HCT116 (cell line): ENCODE data around the gene ADAMTS15. TPM values are rescaled to one million over a fixed set of nuclear protein-coding genes. Genes with fewer than 3 reads are reported as not detected.

Experiments
- ATAC-seq: fragments of 200-7000 bp; cut with Tn5 transposase; 2 replicates; pipeline ENCODE4 v1.9.1; 2020; ENCODE audit warnings: mild to moderate bottlenecking, moderate library complexity
- BruUV-seq: library from RNA; stranded (reverse); fragments of 400-500 nt; replicated peaks from 2 replicates; lab custom pipeline; 2021; lab: Mats Ljungman, UMichigan
- CTCF ChIA-PET: fragments of 300-600 bp; sonication (Branson Sonifier 250); formaldehyde crosslinking; loops from one replicate; lab custom pipeline; 2021; ENCODE audit warnings: antibody characterized with exemption; lab: Charles Lee
- POLR2A ChIA-PET: fragments of 300-600, 350-600 bp; sonication (Branson Sonifier 250); formaldehyde crosslinking; loops from one replicate; lab custom pipeline; 2021; ENCODE audit warnings: antibody characterized with exemption; lab: Charles Lee
- RAD21 ChIA-PET, 2 experiments: fragments of 300-600 bp; sonication (Branson Sonifier 250); formaldehyde crosslinking; loops; one replicate each; lab custom pipeline; 2023; ENCODE audit warnings: low total read pairs in 2 of 2; ENCODE audit not compliant: uncharacterized antibody in 2 of 2, unreplicated experiment in 2 of 2, low non-redundant PET in 1 of 2; lab: Charles Lee
- DNase-seq: peaks from one replicate; pipeline ENCODE4 v3.0.0-alpha.2; 2010; ENCODE audit warnings: low read depth, low spot score
- H2AFZ ChIP-seq: fragments of 200-600 bp; shearing (Covaris generic), sonication (generic); 2 replicates; pipeline ENCODE4 v1.6.1; 2017; ENCODE audit warnings: low read depth, mixed run types, mixed read lengths, antibody characterized with exemption, low read length; ENCODE audit not compliant: poor library complexity, severe bottlenecking
- H3K27ac ChIP-seq: 2 replicates; pipeline ENCODE4 v1.5.1; 2012; ENCODE audit warnings: low read depth, low read length
- H3K27me3 ChIP-seq: fragments of 200-600 bp; sonication (generic); 2 replicates; pipeline ENCODE4 v1.6.1; 2016; ENCODE audit warnings: mixed run types, low read length, mixed read lengths; ENCODE audit not compliant: insufficient read depth
- H3K36me3 ChIP-seq, 2 experiments: fragments of 200-500 bp in 1 of 2; fragments of 200-600 bp in 1 of 2; sonication (Bioruptor generic) in 1 of 2; sonication (generic) in 1 of 2; 2 replicates each; pipeline versions ENCODE4 v1.5.1 to v1.6.1; 2014 to 2016; ENCODE audit warnings: low read length in 2 of 2, inconsistent platforms in 1 of 2, mixed read lengths in 1 of 2, mixed run types in 1 of 2; ENCODE audit not compliant: insufficient read depth in 2 of 2, control insufficient read depth in 1 of 2
- H3K4me1 ChIP-seq, 2 experiments: fragments of 200-600 bp in 1 of 2; sonication (generic) in 1 of 2; 2 replicates each; pipeline versions ENCODE4 v1.5.1 to v1.6.1; 2012 to 2017; ENCODE audit warnings: low read length in 2 of 2, inconsistent platforms in 1 of 2, mild to moderate bottlenecking in 1 of 2, mixed read lengths in 1 of 2, mixed run types in 1 of 2, moderate library complexity in 1 of 2; ENCODE audit not compliant: insufficient read depth in 2 of 2, control insufficient read depth in 1 of 2
- H3K4me2 ChIP-seq: fragments of 200-600 bp; sonication (generic); 2 replicates; pipeline ENCODE4 v1.6.1; 2017; ENCODE audit warnings: mixed run types, low read length, mixed read lengths
- H3K4me3 ChIP-seq, 2 experiments: fragments of 200-600 bp in 1 of 2; sonication (generic) in 1 of 2; replicated peaks in 1 of 2; 2 replicates each; pipeline ENCODE4 v1.5.1; 2011 to 2016; ENCODE audit warnings: low read length in 2 of 2, control low read depth in 1 of 2, low read depth in 1 of 2, mild to moderate bottlenecking in 1 of 2, mixed read lengths in 1 of 2, mixed run types in 1 of 2
- H3K79me2 ChIP-seq: fragments of 200-600 bp; sonication (generic); 2 replicates; pipeline ENCODE4 v1.6.1; 2017; ENCODE audit warnings: mild to moderate bottlenecking, mixed run types, low read length, moderate library complexity, mixed read lengths; ENCODE audit not compliant: insufficient read depth
- H3K9ac ChIP-seq: fragments of 200-600 bp; sonication (generic); 2 replicates; pipeline ENCODE4 v1.6.1; 2016; ENCODE audit warnings: low read length, mixed read lengths
- H3K9me2 ChIP-seq: fragments of 200-600 bp; sonication (generic), shearing (Covaris generic); 2 replicates; pipeline ENCODE4 v1.6.1; 2017; ENCODE audit warnings: mixed run types, mild to moderate bottlenecking, moderate library complexity; ENCODE audit not compliant: insufficient read depth
- H3K9me3 ChIP-seq, 2 experiments: fragments of 200-500 bp in 1 of 2; fragments of 200-600 bp in 1 of 2; sonication (Bioruptor generic) in 1 of 2; sonication (generic) in 1 of 2; 2 replicates each; pipeline ENCODE4 v1.6.1; 2014 to 2017; ENCODE audit warnings: low read length in 2 of 2, mixed read lengths in 2 of 2, inconsistent platforms in 1 of 2, low read depth in 1 of 2, mild to moderate bottlenecking in 1 of 2, mixed run types in 1 of 2, moderate library complexity in 1 of 2; ENCODE audit not compliant: control insufficient read depth in 1 of 2, insufficient read depth in 1 of 2
- H4K20me1 ChIP-seq: fragments of 200-600 bp; sonication (generic), shearing (Covaris generic); 2 replicates; pipeline ENCODE4 v1.6.1; 2017; ENCODE audit warnings: mixed run types, mild to moderate bottlenecking, moderate library complexity; ENCODE audit not compliant: insufficient read depth
- ATF3 ChIP-seq: IDR thresholded peaks from 2 replicates; pipeline ENCODE4 v1.6.1; 2012
- CBX3 ChIP-seq: IDR thresholded peaks from 2 replicates; pipeline ENCODE4 v1.6.1; 2012; ENCODE audit warnings: low read depth
- EGR1 ChIP-seq: IDR thresholded peaks from 2 replicates; pipeline ENCODE4 v1.6.1; 2012; ENCODE audit warnings: low read depth
- EZH2 ChIP-seq: fragments of 200-600 bp; sonication (generic); IDR thresholded peaks from 2 replicates; pipeline ENCODE4 v1.6.1; 2017; ENCODE audit warnings: antibody characterized with exemption, mixed run types
- FOSL1 ChIP-seq: IDR thresholded peaks from 2 replicates; pipeline ENCODE4 v1.6.1; 2012; ENCODE audit warnings: low read depth
- JUND ChIP-seq: IDR thresholded peaks from 2 replicates; pipeline ENCODE4 v1.6.1; 2012
- POLR2A ChIP-seq: IDR thresholded peaks from 2 replicates; pipeline ENCODE4 v1.7.0; 2011; ENCODE audit warnings: borderline replicate concordance; ENCODE audit not compliant: insufficient read depth, insufficient read length; ENCODE audit errors: extremely low read depth
- POLR2AphosphoS5 ChIP-seq: IDR thresholded peaks from 2 replicates; pipeline ENCODE4 v1.6.1; 2011; ENCODE audit warnings: mild to moderate bottlenecking, low read depth, low read length, moderate library complexity
- REST ChIP-seq: IDR thresholded peaks from 2 replicates; pipeline ENCODE4 v1.6.1; 2012; ENCODE audit warnings: low read depth
- SRF ChIP-seq: IDR thresholded peaks from 2 replicates; pipeline ENCODE4 v1.6.1; 2012; ENCODE audit warnings: low read depth
- TCF7L2 ChIP-seq: IDR thresholded peaks from 2 replicates; pipeline ENCODE4 v1.7.0; 2011; ENCODE audit warnings: borderline replicate concordance, inconsistent platforms; ENCODE audit not compliant: insufficient read depth, insufficient read length; ENCODE audit errors: extremely low read depth
- YY1 ChIP-seq: IDR thresholded peaks from 2 replicates; pipeline ENCODE4 v1.6.1; 2011; ENCODE audit warnings: low read length, low read depth, moderate library complexity, mild to moderate bottlenecking; ENCODE audit not compliant: insufficient replicate concordance; ENCODE audit errors: extremely low read depth
- intact Hi-C: fragments of 100-400 bp; cut with micrococcal nuclease; formaldehyde crosslinking; loops from 2 replicates; pipeline ENCODE4 v1.10.0; 2022
- total RNA-seq: library from RNA; stranded (reverse); gene quantifications from one replicate; pipeline ENCODE4 v1.2.1, GENCODE V29; 2021; ENCODE audit not compliant: unreplicated experiment
- TF ChIP-seq, protein P1 (sequence below), 3 experiments: fragments of 200-600 bp in 1 of 3; sonication (generic) in 1 of 3; IDR thresholded peaks in 2 of 3; conservative IDR thresholded peaks in 1 of 3; 2 replicates each; pipeline ENCODE4 v1.5.1; 2012 to 2017; ENCODE audit warnings: low read depth in 2 of 3, low read length in 2 of 3, antibody characterized with exemption in 1 of 3, borderline replicate concordance in 1 of 3, control low read depth in 1 of 3, mild to moderate bottlenecking in 1 of 3, mixed read lengths in 1 of 3, mixed run types in 1 of 3, moderate library complexity in 1 of 3; ENCODE audit not compliant: insufficient read depth in 1 of 3

The ADAMTS15 gene
- total RNA-seq, 1 experiment from 2014 or later = 0.44 TPM

GRCh38 chr11:130422251-130422995, 26.0 kb upstream of the ADAMTS15 start:
- Histone ChIP-seq H3K4me3 (no peak overlapping the region), H3K9ac (no peak overlapping the region), H3K9me2 (no peaks in the 10 kb centered on the region), H3K4me1 (no peaks in the 10 kb centered on the region), H2AFZ (no peak overlapping the region), H3K4me2 (no peak overlapping the region), H3K27me3 (peaks cover 44% of the 10 kb centered on the region), H3K36me3 (no peaks in the 10 kb centered on the region), H4K20me1 (no peaks in the 10 kb centered on the region), H3K79me2 (no peaks in the 10 kb centered on the region), H3K9me3 (no peaks in the 10 kb centered on the region), H3K27ac (no peak overlapping the region)
- TF ChIP-seq EZH2 (no peak), TCF7L2 (no peak), CBX3 (no peak), ATF3 (no peak), POLR2A (no peak), EGR1 (no peak), FOSL1 (no peak), JUND (no peak), YY1 (no peak), REST (no peak), POLR2AphosphoS5 (no peak), SRF (no peak)
- TF ChIP-seq, protein P1, sequence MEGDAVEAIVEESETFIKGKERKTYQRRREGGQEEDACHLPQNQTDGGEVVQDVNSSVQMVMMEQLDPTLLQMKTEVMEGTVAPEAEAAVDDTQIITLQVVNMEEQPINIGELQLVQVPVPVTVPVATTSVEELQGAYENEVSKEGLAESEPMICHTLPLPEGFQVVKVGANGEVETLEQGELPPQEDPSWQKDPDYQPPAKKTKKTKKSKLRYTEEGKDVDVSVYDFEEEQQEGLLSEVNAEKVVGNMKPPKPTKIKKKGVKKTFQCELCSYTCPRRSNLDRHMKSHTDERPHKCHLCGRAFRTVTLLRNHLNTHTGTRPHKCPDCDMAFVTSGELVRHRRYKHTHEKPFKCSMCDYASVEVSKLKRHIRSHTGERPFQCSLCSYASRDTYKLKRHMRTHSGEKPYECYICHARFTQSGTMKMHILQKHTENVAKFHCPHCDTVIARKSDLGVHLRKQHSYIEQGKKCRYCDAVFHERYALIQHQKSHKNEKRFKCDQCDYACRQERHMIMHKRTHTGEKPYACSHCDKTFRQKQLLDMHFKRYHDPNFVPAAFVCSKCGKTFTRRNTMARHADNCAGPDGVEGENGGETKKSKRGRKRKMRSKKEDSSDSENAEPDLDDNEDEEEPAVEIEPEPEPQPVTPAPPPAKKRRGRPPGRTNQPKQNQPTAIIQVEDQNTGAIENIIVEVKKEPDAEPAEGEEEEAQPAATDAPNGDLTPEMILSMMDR (IDR thresholded peaks at IDR 0.05 in 2 of 3, conservative IDR thresholded peaks at IDR 0.05 in 1 of 3; ENCODE audit: borderline replicate concordance in 1 of 3, insufficient read depth in 1 of 3, low read depth in 2 of 3, low read length in 2 of 3) = no peak
- ChIA-PET POLR2A (no interaction called here), RAD21 (no interaction called here), CTCF (no interaction called here)
- intact Hi-C loops = no loop called here
- no TSS peak for BruUV-seq
- DNase-seq (no peak), ATAC-seq (no peak)
